Calu3 (cell line): ENCODE results near the gene P2RX6. TPM values are rescaled to one million over a fixed set of nuclear protein-coding genes. Genes with fewer than 3 reads are reported as not detected.

Experiments
- BruUV-seq: library from RNA; stranded (reverse); fragments of 400-500 nt; replicated peaks from 2 replicates; lab custom pipeline; 2021; lab: Mats Ljungman, UMichigan
- CTCF ChIA-PET: fragments of 300-600 bp; sonication (Branson Sonifier 250); formaldehyde crosslinking; loops from one replicate; lab custom pipeline; 2022; ENCODE audit warnings: antibody characterized with exemption; lab: Charles Lee
- DNase-seq: peaks from one replicate; pipeline ENCODE4 v3.0.0; 2022
- H3K27ac Mint-ChIP-seq: one replicate; pipeline ENCODE4 v1.8.0; 2022; ENCODE audit warnings: mixed read lengths; ENCODE audit not compliant: unreplicated experiment
- H3K27me3 Mint-ChIP-seq: one replicate; pipeline ENCODE4 v1.8.0; 2022; ENCODE audit warnings: mixed read lengths; ENCODE audit not compliant: unreplicated experiment
- H3K36me3 Mint-ChIP-seq: one replicate; pipeline ENCODE4 v1.8.0; 2022; ENCODE audit warnings: mild to moderate bottlenecking, moderate library complexity, mixed read lengths; ENCODE audit not compliant: insufficient read depth, unreplicated experiment
- H3K4me1 Mint-ChIP-seq: one replicate; pipeline ENCODE4 v1.8.0; 2022; ENCODE audit warnings: mild to moderate bottlenecking, low read depth, mixed read lengths; ENCODE audit not compliant: unreplicated experiment
- H3K4me3 Mint-ChIP-seq: one replicate; pipeline ENCODE4 v1.8.0; 2022; ENCODE audit warnings: mild to moderate bottlenecking, low read depth, moderate library complexity, mixed read lengths; ENCODE audit not compliant: unreplicated experiment
- H3K9me3 Mint-ChIP-seq: one replicate; pipeline ENCODE4 v1.8.0; 2022; ENCODE audit warnings: low read depth, mixed read lengths; ENCODE audit not compliant: unreplicated experiment
- CTCF ChIP-seq: fragments of 200-600 bp; IDR thresholded peaks from one replicate; pipeline ENCODE4 v1.8.0; 2022; ENCODE audit warnings: antibody characterized with exemption; ENCODE audit not compliant: unreplicated experiment
- intact Hi-C: fragments of 100-400 bp; cut with micrococcal nuclease; formaldehyde crosslinking; loops from one replicate; pipeline ENCODE4 v1.10.0; 2022; ENCODE audit not compliant: unreplicated experiment
- total RNA-seq: library from RNA; stranded (reverse); gene quantifications from 2 replicates; pipeline ENCODE4 v1.2.3, GENCODE V29; 2022

The P2RX6 gene
- total RNA-seq, 1 experiment from 2014 or later, result 0.26 TPM

- H3K27me3 Mint-ChIP-seq, result no peaks in the 10 kb centered on the region
- BruUV-seq, result no TSS peak
- CTCF ChIA-PET, result interaction anchor here (1.4 kb wide), 1 partner anchor 114 kb away, joined by 4 read pairs; no protein-coding TSS in a partner anchor
- H3K9me3 Mint-ChIP-seq, result no peaks in the 10 kb centered on the region
- no peak for TF ChIP-seq CTCF
- DNase-seq, result no peak
- peaks cover 9% of the 10 kb centered on the region for H3K4me1 Mint-ChIP-seq
- intact Hi-C loops, result no loop called here
- peaks cover 78% of the 10 kb centered on the region for H3K36me3 Mint-ChIP-seq
- peak overlapping the region; percentile 31 for H3K27ac Mint-ChIP-seq
- peak overlapping the region; percentile 97 for H3K4me3 Mint-ChIP-seq
Observed at GRCh38 chr22:20999350-21000206, 15.4 kb upstream of the P2RX6 start.

DNA sequence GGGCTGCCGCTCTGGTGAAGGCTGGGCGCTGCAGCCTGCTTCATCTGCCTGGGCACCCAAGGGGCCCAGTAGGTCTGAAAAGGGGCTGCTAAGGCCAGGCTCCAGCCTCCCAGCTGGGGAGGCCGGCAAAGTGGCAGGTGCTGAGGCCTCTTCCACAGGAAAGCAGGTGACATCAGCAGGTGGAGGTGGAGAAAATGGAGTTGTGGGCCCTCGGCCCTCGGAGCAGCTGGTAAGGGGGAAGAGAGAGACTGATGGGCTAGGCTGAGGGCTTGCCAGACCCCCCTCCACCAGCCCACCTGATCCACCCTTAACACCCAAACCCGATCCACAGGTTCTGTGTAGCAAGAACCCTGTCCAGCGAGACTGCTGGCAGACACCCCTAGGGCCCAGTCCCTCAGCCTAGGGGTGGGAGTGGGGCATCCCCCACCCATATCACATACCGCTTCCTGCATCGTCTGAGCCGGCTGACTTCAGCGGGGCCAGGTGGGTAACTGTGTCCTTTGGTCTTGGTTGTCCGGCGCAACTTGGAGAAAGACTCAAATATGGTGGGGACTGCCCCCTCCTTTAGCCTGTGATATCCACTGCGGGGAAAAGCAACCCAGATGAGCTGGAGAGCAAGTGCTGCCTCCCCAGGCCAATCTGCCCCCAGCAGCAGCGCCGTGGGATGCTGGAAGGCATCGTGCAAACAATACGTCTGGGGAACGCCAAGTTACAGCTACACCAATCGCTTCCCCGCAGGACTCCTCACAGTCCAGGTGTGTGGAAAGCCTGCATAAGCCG lies 14.6 kb upstream of the P2RX6 start:
- no peak for DNase-seq
- Mint-ChIP-seq H3K36me3 (peaks cover 73% of the 10 kb centered on the region), H3K27ac (peak overlapping the region; percentile 63), H3K4me3 (peak overlapping the region; percentile 97), H3K9me3 (no peaks in the 10 kb centered on the region), H3K4me1 (peaks cover 9% of the 10 kb centered on the region), H3K27me3 (no peaks in the 10 kb centered on the region)
- intact Hi-C loops, result no loop called here
- CTCF ChIA-PET, result no interaction called here
- TF ChIP-seq CTCF, result no peak
- no TSS peak for BruUV-seq

- no TSS peak for BruUV-seq
- peaks cover 70% of the 10 kb centered on the region for H3K36me3 Mint-ChIP-seq
- no peak for DNase-seq
- H3K27ac Mint-ChIP-seq, result peak overlapping the region; percentile 63
- peak overlapping the region; percentile 97 for H3K4me3 Mint-ChIP-seq
- intact Hi-C loops, result no loop called here
- no peaks in the 10 kb centered on the region for H3K27me3 Mint-ChIP-seq
- H3K4me1 Mint-ChIP-seq, result peaks cover 9% of the 10 kb centered on the region
- no peak for TF ChIP-seq CTCF
- H3K9me3 Mint-ChIP-seq, result no peaks in the 10 kb centered on the region
- CTCF ChIA-PET, result no interaction called here
Observed at GRCh38 chr22:21000987-21001600, 13.9 kb upstream of the P2RX6 start.

DNA sequence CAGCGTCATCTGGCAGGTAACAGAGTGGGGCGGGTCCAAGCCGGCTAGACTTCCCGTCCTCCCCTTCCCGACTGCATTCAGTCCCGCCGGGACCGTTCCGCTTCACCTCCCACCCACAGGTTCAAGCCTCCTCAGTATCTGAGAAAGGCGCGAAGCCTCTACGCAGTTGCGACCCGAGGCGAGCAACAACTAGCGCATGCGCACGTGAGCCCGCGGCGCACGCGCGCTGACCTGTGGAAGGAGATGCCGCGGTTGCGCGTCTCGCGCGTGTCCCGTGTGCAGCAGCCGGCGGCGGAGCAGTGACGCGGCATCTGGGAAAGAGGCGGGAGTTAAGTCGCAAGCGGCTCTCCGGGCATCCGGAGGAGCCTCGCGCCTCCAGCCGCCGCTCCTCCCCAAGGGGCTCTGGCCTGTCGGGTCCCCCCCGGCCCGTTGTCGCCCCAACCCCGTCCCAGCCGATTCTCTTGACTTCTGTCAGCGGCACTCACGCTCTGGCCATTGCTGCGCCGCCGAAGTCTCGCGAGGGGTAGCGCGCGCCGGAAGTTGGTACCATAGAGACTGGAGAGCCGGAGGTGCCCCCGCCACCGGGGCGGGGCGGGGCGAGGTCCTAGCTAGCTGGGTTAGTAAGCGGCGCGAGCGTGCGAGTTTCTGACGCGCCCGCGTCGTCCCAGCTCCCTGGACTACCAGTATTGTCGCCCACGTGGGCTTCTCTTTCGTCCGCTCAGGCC lies 13.2 kb upstream of the P2RX6 start, which contains the start of gene THAP7:
Gene THAP7 (minus strand): TSS at position 518 of the 725 bp plus-strand sequence. CDS start 207 bp downstream, at position 311.
- peak; percentile 96 for DNase-seq
- no peak for TF ChIP-seq CTCF
- CTCF ChIA-PET, result interaction anchor here (0.6 to 0.9 kb wide), 3 partner anchors 43 to 116 kb away, joined by 3 to 4 read pairs (median 4); no protein-coding TSS in a partner anchor
- intact Hi-C loops, result no loop called here
- peaks cover 64% of the 10 kb centered on the region for H3K36me3 Mint-ChIP-seq
- TSS peak; percentile 73 for BruUV-seq
- H3K27ac Mint-ChIP-seq, result peak within 1 kb of the TSS; percentile 63
- peak within 1 kb of the TSS; percentile 97 for H3K4me3 Mint-ChIP-seq
- no peaks in the 10 kb centered on the region for H3K9me3 Mint-ChIP-seq
- H3K4me1 Mint-ChIP-seq, result peaks cover 9% of the 10 kb centered on the region
- no peaks in the 10 kb centered on the region for H3K27me3 Mint-ChIP-seq
